ENCODE results near the gene GABRR3.

Gene GABRR3

DNA sequence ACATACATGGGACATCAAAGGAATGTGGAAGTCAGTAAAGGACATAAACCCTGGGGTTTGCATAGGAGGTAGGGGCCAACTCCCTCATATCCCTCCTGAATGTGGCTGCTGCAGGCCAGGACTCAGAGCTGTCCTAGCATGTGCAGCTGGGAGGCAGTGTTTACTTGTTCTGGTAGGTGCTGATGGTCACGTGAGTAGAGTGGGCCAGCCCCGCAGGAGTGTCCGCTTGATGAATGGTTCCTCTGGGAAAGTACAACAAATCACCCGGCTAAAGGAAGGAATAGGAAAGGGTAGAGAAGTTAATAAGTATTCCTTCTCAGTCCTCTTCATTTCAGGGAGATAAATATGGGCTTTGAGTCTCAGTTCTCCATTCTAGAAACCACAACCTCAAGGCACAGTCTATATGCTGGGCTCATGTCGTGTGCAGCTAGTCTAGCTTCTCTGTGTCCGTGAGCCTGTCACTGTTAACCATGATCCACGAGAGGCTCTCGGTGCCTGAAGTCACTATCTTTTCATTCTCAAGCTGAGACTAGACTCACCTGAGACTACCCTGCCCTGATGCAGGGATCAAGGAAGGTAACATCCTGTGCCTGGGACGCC is 80.8 kb downstream of the GABRR3 start:
- DNase-seq = no peak

DNA sequence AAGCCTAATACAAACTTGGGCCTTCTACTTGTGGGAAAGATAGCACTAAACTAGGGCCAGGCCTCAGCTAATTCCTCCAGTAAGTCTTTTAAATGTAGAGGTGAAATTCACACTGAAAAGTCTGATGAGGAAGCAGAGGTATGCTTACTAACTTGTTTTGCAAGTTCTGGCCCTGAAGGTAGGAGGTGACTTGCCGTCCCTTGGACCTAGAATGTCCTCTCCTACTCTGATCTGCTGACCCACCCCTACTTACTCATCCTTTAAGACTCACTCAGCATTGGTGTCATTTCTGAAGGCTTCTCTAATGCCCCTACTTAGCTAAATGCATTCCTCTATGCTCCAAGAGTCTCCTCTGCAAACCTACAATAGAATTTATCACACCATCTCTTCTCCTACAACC is 82.2 kb downstream of the GABRR3 start:
- no peak for DNase-seq

DNA sequence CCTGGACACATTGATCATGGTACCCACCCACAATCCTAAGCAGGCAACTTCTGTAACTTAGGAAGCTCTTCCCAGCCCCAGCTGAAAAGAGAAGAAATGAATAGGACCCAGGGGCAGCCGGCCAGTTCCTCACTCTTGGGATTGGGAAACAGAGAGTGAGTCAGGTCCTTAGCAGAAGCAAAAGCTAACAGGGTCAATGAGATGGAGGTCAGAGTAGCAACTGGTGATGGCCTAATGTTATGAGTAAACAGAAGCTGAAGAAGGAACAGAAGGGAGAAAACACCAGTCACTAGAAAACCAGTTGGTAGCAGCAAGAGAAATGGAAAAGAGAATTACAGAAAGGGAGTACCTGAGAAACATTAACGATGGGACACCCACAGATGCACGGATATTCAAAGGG is 82.8 kb downstream of the GABRR3 start:
- peak in 1 of 2 donors; percentile 38 for DNase-seq

DNA sequence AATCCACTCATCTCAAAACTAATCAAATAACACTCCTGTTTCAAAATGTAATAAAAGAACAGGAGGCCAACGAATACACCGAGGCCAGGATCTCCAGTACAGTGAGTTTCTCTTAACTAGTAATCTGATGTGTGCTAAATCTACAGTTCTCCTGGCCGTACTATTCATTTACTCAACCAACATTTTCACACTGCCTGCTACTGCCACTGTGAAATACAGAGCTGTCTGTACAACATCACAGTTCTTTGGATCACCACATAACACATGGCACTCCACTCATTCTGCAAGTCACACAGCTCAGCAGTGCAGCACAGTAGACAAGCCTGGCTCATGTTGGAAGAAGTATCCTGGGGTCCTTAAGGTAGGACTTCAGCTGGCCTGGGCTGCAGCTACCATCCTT is 84.8 kb downstream of the GABRR3 start:
- DNase-seq = no peak

DNA sequence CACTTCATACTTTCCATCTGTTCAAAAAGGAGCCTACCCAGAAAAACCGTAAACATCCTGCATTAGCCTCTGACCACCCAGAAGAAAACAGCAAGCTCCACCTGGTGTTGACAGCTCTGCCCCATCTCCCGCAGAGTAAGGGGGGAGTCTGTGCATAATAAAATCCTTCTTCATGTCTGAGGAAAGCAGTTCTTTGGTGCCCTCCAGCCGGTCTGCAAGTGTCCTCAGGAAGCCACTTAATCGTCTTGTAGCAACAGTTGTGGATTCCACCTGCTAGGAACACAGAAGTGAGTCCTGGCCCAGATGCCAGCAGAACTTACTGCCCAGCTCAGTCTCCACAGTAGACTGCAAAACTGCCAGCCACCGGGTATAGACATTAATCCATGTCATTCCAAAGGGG is 85.4 kb downstream of the GABRR3 start:
- no peak for DNase-seq

DNA sequence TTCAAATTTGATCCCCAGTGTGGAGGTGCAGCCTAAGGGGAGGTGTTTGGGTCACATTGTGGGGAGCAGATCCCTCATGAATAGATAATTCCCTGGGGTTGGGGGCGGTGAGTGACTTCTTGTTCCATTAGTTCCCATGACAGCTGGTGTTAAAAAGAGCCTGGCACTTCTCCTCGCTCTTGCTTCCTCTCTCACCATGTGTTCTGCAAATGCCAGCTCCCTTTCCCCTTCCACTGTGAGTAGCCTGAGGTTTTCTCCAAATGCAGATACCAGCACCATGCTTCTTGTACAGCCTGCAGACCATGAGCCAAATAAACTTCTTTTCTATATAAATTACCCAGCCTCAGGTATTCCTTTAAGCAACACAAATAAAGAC is 86.0 kb downstream of the GABRR3 start:
- DNase-seq = no peak

DNA sequence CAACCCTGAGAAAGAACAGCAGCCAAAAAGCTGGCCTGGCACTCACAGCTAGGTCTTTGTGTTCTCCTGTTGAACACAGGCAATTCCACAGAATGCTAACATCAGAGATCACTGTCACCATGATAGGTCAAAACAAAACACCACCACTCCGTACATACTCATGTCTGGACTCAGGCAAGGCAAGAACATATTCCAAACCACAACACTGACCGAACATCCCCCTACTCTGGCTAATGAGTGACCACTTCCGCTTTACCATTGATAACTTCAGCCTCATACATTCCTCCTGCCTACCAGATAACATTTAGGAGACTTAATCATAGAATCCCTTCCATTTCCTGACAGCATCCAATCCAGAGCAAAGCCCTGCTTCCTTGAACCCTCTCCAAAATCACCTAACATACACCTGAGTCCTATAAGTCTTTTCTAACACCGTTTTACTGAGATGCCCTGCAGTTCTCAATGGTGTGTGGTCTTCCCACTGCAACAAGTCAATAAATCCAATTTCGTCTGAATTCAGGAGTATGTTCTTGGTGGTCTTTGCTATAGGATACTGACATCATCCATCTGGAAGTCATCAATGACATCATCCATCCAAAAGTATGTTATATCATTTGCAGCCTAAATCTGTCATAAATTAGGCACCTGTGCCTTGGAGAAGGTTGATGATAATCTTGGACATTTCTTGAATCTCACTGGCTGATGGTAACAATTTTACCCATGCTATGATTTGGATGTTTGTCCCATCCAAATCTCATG is 86.6 kb downstream of the GABRR3 start:
- no peak for DNase-seq

DNA sequence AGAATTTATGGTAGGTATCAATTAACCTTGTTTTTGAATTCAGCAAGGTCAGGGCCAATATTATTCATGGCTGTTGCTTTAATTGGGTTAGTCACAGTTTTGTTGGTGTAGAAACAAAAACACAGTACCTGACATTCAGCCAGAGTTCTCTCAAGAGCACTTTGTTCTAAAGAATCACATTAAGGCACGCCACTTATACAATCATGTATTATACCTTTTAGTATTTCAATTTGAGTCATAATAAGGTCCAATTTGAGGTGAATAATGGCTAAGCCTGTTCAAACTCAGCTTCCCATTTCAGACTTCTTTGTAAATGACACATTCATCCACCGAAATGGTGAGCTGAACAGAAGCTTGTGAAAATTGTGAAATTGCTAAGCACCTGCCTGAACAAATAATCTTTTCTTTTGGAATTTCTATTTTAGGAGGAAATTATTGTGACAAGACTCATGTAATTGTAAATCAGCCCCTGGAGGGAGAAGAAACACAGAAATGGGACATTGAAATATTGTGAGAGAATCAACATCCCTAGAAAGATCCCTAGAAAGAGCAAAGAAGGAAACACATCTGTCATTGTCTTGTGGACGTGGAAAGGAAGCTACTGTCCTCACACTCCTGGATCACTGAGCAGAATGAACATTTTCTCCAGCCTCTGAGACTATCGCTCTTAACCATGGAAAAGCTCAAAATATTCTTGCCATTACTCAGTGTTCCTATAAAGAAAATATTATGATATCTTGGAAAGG is 92.1 kb downstream of the GABRR3 start:
- no peak for DNase-seq

DNA sequence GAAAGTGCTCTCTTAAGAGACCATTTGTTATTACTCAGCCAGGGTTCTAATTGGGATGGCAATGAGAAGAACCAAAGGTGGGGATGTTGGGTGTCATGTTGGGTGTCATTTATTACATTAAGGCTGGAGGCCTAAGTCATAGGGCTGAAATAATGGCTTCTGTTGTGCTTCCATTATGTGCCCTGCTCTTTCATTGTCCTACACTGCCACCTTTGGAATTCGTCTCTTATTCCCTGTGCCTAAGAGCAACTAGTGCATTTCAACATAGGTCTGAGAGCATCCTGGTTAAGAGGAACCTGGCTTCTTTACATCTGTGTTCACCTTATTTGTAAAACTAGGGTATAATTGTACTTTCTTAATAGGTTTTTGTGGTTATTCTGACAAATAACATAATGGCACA is 95.1 kb downstream of the GABRR3 start:
- DNase-seq = peak in 1 of 2 donors; percentile 36

DNA sequence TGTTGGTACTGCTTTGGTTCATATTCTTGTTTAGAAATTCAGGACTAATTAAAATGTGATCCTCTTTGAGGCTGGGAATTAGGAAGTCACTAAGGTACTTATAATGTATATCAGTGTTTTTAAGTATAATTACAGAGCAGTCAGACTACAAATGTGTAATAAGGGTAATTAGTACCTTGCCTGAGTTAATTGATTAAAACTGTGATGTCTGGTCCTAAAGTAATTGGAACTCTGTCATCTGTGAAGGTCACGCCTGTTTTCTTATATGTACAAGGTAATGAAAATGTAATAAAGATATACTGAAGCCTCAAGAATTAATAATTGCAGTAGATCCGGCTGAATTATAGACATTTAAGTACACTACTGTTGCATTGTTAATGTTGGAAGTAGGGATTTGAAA is 95.7 kb downstream of the GABRR3 start:
- no peak for DNase-seq

DNA sequence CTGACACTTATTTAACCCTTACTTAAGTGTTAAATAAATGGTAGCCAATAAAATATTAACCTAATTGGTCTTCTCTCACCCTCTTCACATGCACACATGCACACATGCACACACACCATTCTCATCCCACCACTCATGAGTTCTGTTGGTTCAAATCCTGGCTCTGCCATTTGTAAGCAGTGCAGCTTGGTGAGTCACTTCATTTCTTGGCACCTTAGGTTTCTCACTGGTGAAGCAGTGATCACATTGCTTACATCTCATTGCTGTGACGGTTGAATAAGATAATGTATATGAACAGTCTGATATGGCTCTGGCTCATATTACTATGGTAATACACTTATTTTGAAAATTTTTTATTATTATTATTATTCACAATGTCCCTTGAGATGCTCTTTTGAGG is 96.7 kb downstream of the GABRR3 start:
- no peak for DNase-seq

DNA sequence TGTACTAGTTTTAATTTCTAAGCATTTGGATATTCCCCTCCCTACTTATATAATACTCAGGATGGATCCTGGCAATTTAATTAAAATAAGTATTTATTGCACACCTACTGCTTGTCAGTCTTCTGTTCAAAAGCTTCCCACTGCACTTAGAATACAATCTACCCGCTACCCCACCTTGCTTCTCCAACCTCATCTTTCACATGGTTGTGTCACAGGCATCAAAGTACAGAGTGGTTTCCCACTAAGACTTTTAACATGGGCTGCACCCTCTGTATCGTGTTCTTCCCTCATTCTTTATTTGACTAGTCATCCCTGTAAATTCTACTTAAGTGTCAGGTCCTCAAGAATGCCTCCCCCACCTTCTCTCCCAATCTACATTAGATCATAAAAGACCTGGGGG is 97.9 kb downstream of the GABRR3 start:
- DNase-seq = no peak

DNA sequence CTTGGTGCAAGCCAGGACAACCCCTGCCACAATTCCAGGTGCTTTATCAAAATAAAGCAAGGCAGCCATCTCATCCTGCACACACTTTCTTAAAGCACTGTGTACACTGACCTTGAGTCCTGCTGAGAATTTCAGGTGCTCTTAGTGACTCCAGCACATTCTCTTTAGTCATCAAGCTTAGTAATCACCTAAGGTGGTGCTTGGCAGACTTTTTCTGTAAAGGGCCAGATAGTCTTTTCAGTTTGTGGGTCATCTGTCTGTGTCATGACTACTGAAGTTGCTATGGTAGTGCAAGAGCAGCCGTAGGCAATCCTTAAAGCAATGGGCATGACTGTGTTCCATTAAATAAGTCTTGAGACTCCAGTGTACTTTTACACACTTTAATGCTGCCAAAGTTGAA is 99.3 kb downstream of the GABRR3 start:
- no peak for DNase-seq

All from CD4-positive, alpha-beta T cell treated with Interleukin-4 for 1 hour (primary cell).